HAP-1 (cell line): ENCODE data around the gene DAP.
"Not testable (repeated sequence)": the region's sequence is repeated elsewhere in the genome, so short reads cannot be mapped to it uniquely, and the experiment has no call there.

Experiments
- DNase-seq, 2 experiments: peaks; one replicate each; pipeline ENCODE4 v3.0.0-alpha.2; 2016 to 2020; ENCODE audit warnings: low spot score in 2 of 2
- H3K27me3 ChIP-seq: fragments of 250-450 bp; sonication (Bioruptor Pico); 2 replicates; pipeline ENCODE4 v1.5.1; 2020; ENCODE audit warnings: low read depth, mild to moderate bottlenecking, moderate library complexity
- H3K36me3 ChIP-seq: fragments of 250-450 bp; sonication (Bioruptor Pico); replicated peaks from 2 replicates; pipeline ENCODE4 v1.5.1; 2020; ENCODE audit warnings: mild to moderate bottlenecking
- H3K4me1 ChIP-seq: fragments of 250-450 bp; sonication (Bioruptor Pico); 2 replicates; pipeline ENCODE4 v1.5.1; 2020; ENCODE audit warnings: mild to moderate bottlenecking
- H3K4me3 ChIP-seq: fragments of 250-450 bp; sonication (Bioruptor Pico); 2 replicates; pipeline ENCODE4 v1.5.1; 2020; ENCODE audit warnings: mild to moderate bottlenecking, moderate library complexity
- H3K9me3 ChIP-seq: fragments of 250-450 bp; sonication (Bioruptor Pico); 2 replicates; pipeline ENCODE4 v1.5.1; 2020; ENCODE audit warnings: mild to moderate bottlenecking, moderate library complexity
- in situ Hi-C: fragments of 300-500 bp; cut with MboI; formaldehyde crosslinking; loops from 3 replicates; pipeline ENCODE4 v1.14.3; 2020; ENCODE audit warnings: low sequenced_read_pairs, inconsistent platforms, mixed read lengths

The DAP gene

GRCh38 chr5:10761185-10761932 lies at the start of gene DAP:
Gene DAP (minus strand): TSS chr5:10761234. CDS start chr5:10761068, 166 bp downstream.
- Histone ChIP-seq H3K4me3 (peak within 1 kb of the TSS; percentile 59), H3K9me3 (no peaks in the 10 kb centered on the region), H3K27me3 (no peaks in the 10 kb centered on the region), H3K36me3 (no peaks in the 10 kb centered on the region; the same call in 1 of the 2 replicates), H3K4me1 (peaks cover 9% of the 10 kb centered on the region)
- DNase-seq, result peak; percentile 58 to 84
- in situ Hi-C loops, result no loop called here

GRCh38 chr5:10808347-10809226 lies 47.6 kb upstream of the DAP start:
- DNase-seq, result no peak
- no peaks in the 10 kb centered on the region for H3K36me3 ChIP-seq
- no peaks in the 10 kb centered on the region for H3K4me1 ChIP-seq
- in situ Hi-C loops, result no loop called here
- no peaks in the 10 kb centered on the region for H3K27me3 ChIP-seq
- H3K9me3 ChIP-seq, result no peaks in the 10 kb centered on the region
- no peak overlapping the region for H3K4me3 ChIP-seq

GRCh38 chr5:10801931-10802666 lies 41.1 kb upstream of the DAP start:
- DNase-seq, result no peak
- no peaks in the 10 kb centered on the region for H3K4me1 ChIP-seq
- no peak overlapping the region for H3K4me3 ChIP-seq
- H3K36me3 ChIP-seq, result no peaks in the 10 kb centered on the region
- peaks cover 5% of the 10 kb centered on the region; the same call in 1 of the 2 replicates for H3K27me3 ChIP-seq
- in situ Hi-C loops, result no loop called here
- H3K9me3 ChIP-seq, result no peaks in the 10 kb centered on the region

- Histone ChIP-seq H3K4me3 (no peak overlapping the region), H3K9me3 (no peaks in the 10 kb centered on the region), H3K4me1 (no peaks in the 10 kb centered on the region), H3K36me3 (no peaks in the 10 kb centered on the region), H3K27me3 (peaks cover 6% of the 10 kb centered on the region; the same call in 1 of the 2 replicates)
- no peak for DNase-seq
- in situ Hi-C loops, result no loop called here
Measured at GRCh38 chr5:10800852-10801251, 39.8 kb upstream of the DAP start.

GRCh38 chr5:10797261-10797660 lies 36.2 kb upstream of the DAP start:
- no peak overlapping the region for H3K4me3 ChIP-seq
- peaks cover 6% of the 10 kb centered on the region; the same call in 1 of the 2 replicates for H3K27me3 ChIP-seq
- H3K4me1 ChIP-seq, result no peaks in the 10 kb centered on the region
- H3K36me3 ChIP-seq, result no peaks in the 10 kb centered on the region
- no peak for DNase-seq
- no peaks in the 10 kb centered on the region for H3K9me3 ChIP-seq
- in situ Hi-C loops, result no loop called here

- H3K4me3 ChIP-seq, result no peak overlapping the region
- H3K4me1 ChIP-seq, result no peaks in the 10 kb centered on the region
- no peak for DNase-seq
- H3K9me3 ChIP-seq, result no peaks in the 10 kb centered on the region
- in situ Hi-C loops, result no loop called here
- H3K36me3 ChIP-seq, result no peaks in the 10 kb centered on the region
- H3K27me3 ChIP-seq, result peaks cover 6% of the 10 kb centered on the region; the same call in 1 of the 2 replicates
Measured at GRCh38 chr5:10793785-10794184, 32.8 kb upstream of the DAP start.

- Histone ChIP-seq H3K36me3 (no peaks in the 10 kb centered on the region), H3K27me3 (peaks cover 4% of the 10 kb centered on the region; the same call in 1 of the 2 replicates), H3K4me1 (no peaks in the 10 kb centered on the region), H3K4me3 (no peak overlapping the region), H3K9me3 (no peaks in the 10 kb centered on the region)
- DNase-seq, result no peak
- in situ Hi-C loops, result no loop called here
Measured at GRCh38 chr5:10792336-10792735, 31.3 kb upstream of the DAP start.

GRCh38 chr5:10789726-10790125 lies 28.7 kb upstream of the DAP start:
- DNase-seq, result no peak
- no peaks in the 10 kb centered on the region for H3K36me3 ChIP-seq
- in situ Hi-C loops, result no loop called here

GRCh38 chr5:10789021-10789420 lies 28.0 kb upstream of the DAP start:
- Histone ChIP-seq H3K36me3 (no peaks in the 10 kb centered on the region), H3K27me3 (no peaks in the 10 kb centered on the region), H3K4me1 (no peaks in the 10 kb centered on the region), H3K9me3 (no peaks in the 10 kb centered on the region), H3K4me3 (no peak overlapping the region)
- no peak for DNase-seq
- in situ Hi-C loops, result no loop called here

More at GRCh38 chr5:10789726-10790125, 28.7 kb upstream of the DAP start:
- Histone ChIP-seq H3K9me3 (no peaks in the 10 kb centered on the region), H3K27me3 (no peaks in the 10 kb centered on the region), H3K4me1 (no peaks in the 10 kb centered on the region), H3K4me3 (no peak overlapping the region)

GRCh38 chr5:10788358-10788757 lies 27.3 kb upstream of the DAP start:
- in situ Hi-C loops, result no loop called here
- Histone ChIP-seq H3K4me3 (no peak overlapping the region), H3K36me3 (no peaks in the 10 kb centered on the region), H3K9me3 (no peaks in the 10 kb centered on the region), H3K4me1 (no peaks in the 10 kb centered on the region), H3K27me3 (no peaks in the 10 kb centered on the region)
- no peak for DNase-seq

GRCh38 chr5:10786835-10787234 lies 25.8 kb upstream of the DAP start:
- Histone ChIP-seq H3K36me3 (no peaks in the 10 kb centered on the region), H3K9me3 (no peaks in the 10 kb centered on the region), H3K4me3 (no peak overlapping the region), H3K4me1 (no peaks in the 10 kb centered on the region), H3K27me3 (no peaks in the 10 kb centered on the region)
- in situ Hi-C loops, result no loop called here
- no peak for DNase-seq

GRCh38 chr5:10780208-10780607 lies 19.2 kb upstream of the DAP start:
- H3K4me1 ChIP-seq, H3K36me3 ChIP-seq, H3K4me3 ChIP-seq, in situ Hi-C loops, H3K27me3 ChIP-seq, H3K9me3 ChIP-seq: not testable (repeated sequence)
- peak in 1 of 2 experiments; percentile 60 for DNase-seq

- no peaks in the 10 kb centered on the region for H3K9me3 ChIP-seq
- H3K27me3 ChIP-seq, result no peaks in the 10 kb centered on the region
- no peak for DNase-seq
- no peak overlapping the region for H3K4me3 ChIP-seq
- H3K36me3 ChIP-seq, result no peaks in the 10 kb centered on the region
- in situ Hi-C loops, result no loop called here
- H3K4me1 ChIP-seq, result no peaks in the 10 kb centered on the region
Measured at GRCh38 chr5:10779592-10779991, 18.6 kb upstream of the DAP start.
